H9 (cell line): ENCODE results near the gene RNGTT. TPM values are rescaled to one million over a fixed set of nuclear protein-coding genes. Genes with fewer than 3 reads are reported as not detected.

Experiments
- DNase-seq: peaks from one replicate; pipeline ENCODE4 v3.0.0-alpha.2; 2017
- H2AFZ ChIP-seq: one replicate; pipeline ENCODE4 v1.6.1; 2013; ENCODE audit warnings: mild to moderate bottlenecking, low read length, control low read depth, moderate library complexity
- H2AK5ac ChIP-seq: 2 replicates; pipeline ENCODE4 v1.6.1; 2013; ENCODE audit warnings: low read length, control low read depth, mixed read lengths; ENCODE audit not compliant: insufficient read length
- H2BK120ac ChIP-seq: one replicate; pipeline ENCODE4 v1.6.1; 2013; ENCODE audit warnings: low read depth, mild to moderate bottlenecking, low read length, control low read depth, inconsistent platforms; ENCODE audit not compliant: poor library complexity, severe bottlenecking
- H2BK12ac ChIP-seq: 2 replicates; pipeline ENCODE4 v1.6.1; 2013; ENCODE audit warnings: low read length, control low read depth, mixed read lengths, low read depth; ENCODE audit not compliant: insufficient read length
- H2BK15ac ChIP-seq: 2 replicates; pipeline ENCODE4 v1.6.1; 2013; ENCODE audit warnings: low read depth, low read length, control low read depth
- H2BK20ac ChIP-seq: one replicate; pipeline ENCODE4 v1.6.1; 2013; ENCODE audit warnings: low read depth, mild to moderate bottlenecking, low read length, control low read depth, inconsistent platforms; ENCODE audit not compliant: poor library complexity, severe bottlenecking
- H2BK5ac ChIP-seq: 2 replicates; pipeline ENCODE4 v1.6.1; 2013; ENCODE audit warnings: low read length, control low read depth, mixed read lengths; ENCODE audit not compliant: insufficient read length
- H3K14ac ChIP-seq: 2 replicates; pipeline ENCODE4 v1.6.1; 2013; ENCODE audit warnings: low read length, control low read depth; ENCODE audit not compliant: insufficient read depth
- H3K18ac ChIP-seq: 2 replicates; pipeline ENCODE4 v1.6.1; 2013; ENCODE audit warnings: low read depth, mild to moderate bottlenecking, mixed read lengths, low read length, control low read depth; ENCODE audit not compliant: insufficient read length
- H3K23ac ChIP-seq: 2 replicates; pipeline ENCODE4 v1.6.1; 2013; ENCODE audit warnings: low read length, control low read depth, mixed read lengths, low read depth; ENCODE audit not compliant: insufficient read length
- H3K23me2 ChIP-seq: 2 replicates; pipeline ENCODE4 v1.6.1; 2013; ENCODE audit warnings: low read depth, mild to moderate bottlenecking, mixed read lengths, low read length, control low read depth; ENCODE audit not compliant: insufficient read length, poor library complexity, severe bottlenecking
- H3K27ac ChIP-seq: 2 replicates; pipeline ENCODE4 v1.5.1; 2013; ENCODE audit warnings: low read length, control low read depth, mixed read lengths, low read depth; ENCODE audit not compliant: insufficient read length
- H3K27me3 ChIP-seq: 2 replicates; pipeline ENCODE4 v1.6.1; 2013; ENCODE audit warnings: low read length, control low read depth, inconsistent platforms; ENCODE audit not compliant: insufficient read depth
- H3K4ac ChIP-seq: 2 replicates; pipeline ENCODE4 v1.6.1; 2013; ENCODE audit warnings: low read depth, mild to moderate bottlenecking, control low read depth, inconsistent platforms, low read length, moderate library complexity
- H3K4me1 ChIP-seq: 2 replicates; pipeline ENCODE4 v1.6.1; 2013; ENCODE audit warnings: low read length, control low read depth, inconsistent platforms; ENCODE audit not compliant: insufficient read depth
- H3K4me2 ChIP-seq: 2 replicates; pipeline ENCODE4 v1.6.1; 2013; ENCODE audit warnings: low read length, control low read depth, mixed read lengths; ENCODE audit not compliant: insufficient read length, insufficient read depth
- H3K56ac ChIP-seq: 2 replicates; pipeline ENCODE4 v1.6.1; 2013; ENCODE audit warnings: low read depth, mild to moderate bottlenecking, mixed read lengths, low read length, control low read depth; ENCODE audit not compliant: insufficient read length
- H3K79me1 ChIP-seq: 2 replicates; pipeline ENCODE4 v1.6.1; 2013; ENCODE audit warnings: low read depth, mild to moderate bottlenecking, moderate library complexity, low read length, control low read depth, inconsistent platforms; ENCODE audit not compliant: insufficient read depth, poor library complexity, severe bottlenecking
- H3K79me2 ChIP-seq: 2 replicates; pipeline ENCODE4 v1.6.1; 2013; ENCODE audit warnings: low read length, control low read depth, inconsistent platforms; ENCODE audit not compliant: insufficient read depth
- H3K9ac ChIP-seq: 2 replicates; pipeline ENCODE4 v1.6.1; 2013; ENCODE audit warnings: low read length, control low read depth, mixed read lengths; ENCODE audit not compliant: insufficient read length; ENCODE audit errors: extremely low read depth
- H3K9me3 ChIP-seq: one replicate; pipeline ENCODE4 v1.6.1; 2013; ENCODE audit warnings: low read depth, low read length, inconsistent platforms; ENCODE audit not compliant: control insufficient read depth
- H3T11ph ChIP-seq: one replicate; pipeline ENCODE4 v1.6.1; 2013; ENCODE audit warnings: mild to moderate bottlenecking, low read length, control low read depth, inconsistent platforms
- H4K20me1 ChIP-seq: one replicate; pipeline ENCODE4 v1.6.1; 2013; ENCODE audit not compliant: control insufficient read depth, insufficient read length, insufficient read depth
- H4K5ac ChIP-seq: 2 replicates; pipeline ENCODE4 v1.6.1; 2013; ENCODE audit warnings: low read depth, mild to moderate bottlenecking, mixed read lengths, low read length, control low read depth; ENCODE audit not compliant: insufficient read length
- H4K8ac ChIP-seq: replicated peaks from 2 replicates; pipeline ENCODE4 v1.6.1; 2013; ENCODE audit warnings: low read length, control low read depth, mixed read lengths, low read depth; ENCODE audit not compliant: insufficient read length
- H4K91ac ChIP-seq: 2 replicates; pipeline ENCODE4 v1.6.1; 2013; ENCODE audit warnings: low read depth, mild to moderate bottlenecking, moderate library complexity, mixed read lengths, low read length, control low read depth; ENCODE audit not compliant: insufficient read length
- H3K27ac Mint-ChIP-seq, 3 experiments: 2 replicates in 2 of 3; 3 replicates in 1 of 3; pipeline ENCODE4 v1.8.0; 2020 to 2021; ENCODE audit warnings: mixed read lengths in 3 of 3, mild to moderate bottlenecking in 1 of 3, moderate library complexity in 1 of 3
- H3K27me3 Mint-ChIP-seq: 2 replicates; pipeline ENCODE4 v1.8.0; 2021; ENCODE audit warnings: low read depth, mild to moderate bottlenecking, moderate library complexity, mixed read lengths
- H3K36me3 Mint-ChIP-seq, 3 experiments: 2 replicates in 2 of 3; 3 replicates in 1 of 3; pipeline ENCODE4 v1.8.0; 2020 to 2021; ENCODE audit warnings: low read depth in 3 of 3, mixed read lengths in 3 of 3; ENCODE audit not compliant: insufficient read depth in 1 of 3
- H3K4me1 Mint-ChIP-seq, 2 experiments: 2 replicates each; pipeline ENCODE4 v1.8.0; 2020; ENCODE audit warnings: mixed read lengths in 2 of 2
- H3K4me3 Mint-ChIP-seq, 2 experiments: 2 replicates in 1 of 2; 3 replicates in 1 of 2; pipeline ENCODE4 v1.8.0; 2020 to 2021; ENCODE audit warnings: mild to moderate bottlenecking in 2 of 2, mixed read lengths in 2 of 2, moderate library complexity in 1 of 2
- H3K9me3 Mint-ChIP-seq, 2 experiments: 2 replicates in 1 of 2; 3 replicates in 1 of 2; pipeline ENCODE4 v1.8.0; 2020; ENCODE audit warnings: mild to moderate bottlenecking in 2 of 2, mixed read lengths in 2 of 2, moderate library complexity in 1 of 2
- CTCF ChIP-seq: fragments of 200-600 bp; sonication (generic); conservative IDR thresholded peaks from 3 replicates; pipeline ENCODE4 v1.8.0; 2021; ENCODE audit warnings: antibody characterized with exemption, mild to moderate bottlenecking
- total RNA-seq: library from RNA; stranded (reverse); gene quantifications from 2 replicates; pipeline ENCODE4 v1.2.1, GENCODE V29; 2021

RNGTT gene
- total RNA-seq, 1 experiment from 2014 or later: 20.5 TPM

- H3K14ac ChIP-seq: no peak overlapping the region
- H4K91ac ChIP-seq: no peak overlapping the region
- no peak overlapping the region for H2BK5ac ChIP-seq
- no peak overlapping the region for H3K56ac ChIP-seq
- Mint-ChIP-seq H3K27me3 (no peaks in the 10 kb centered on the region), H3K9me3 (no peaks in the 10 kb centered on the region), H3K36me3 (no peaks in the 10 kb centered on the region), H3K27ac (no peak overlapping the region), H3K4me3 (no peak overlapping the region), H3K4me1 (no peaks in the 10 kb centered on the region)
- no peak overlapping the region for H3K23ac ChIP-seq
- DNase-seq: no peak
- H2BK120ac ChIP-seq: no peak overlapping the region
- TF ChIP-seq CTCF: no peak
- H4K20me1 ChIP-seq: no peaks in the 10 kb centered on the region
- no peak overlapping the region for H2BK12ac ChIP-seq
- H3K9ac ChIP-seq: no peak overlapping the region
- no peak overlapping the region for H3K4ac ChIP-seq
- no peak overlapping the region for H2BK15ac ChIP-seq
- no peak overlapping the region for H3K4me2 ChIP-seq
- no peak overlapping the region for H3K18ac ChIP-seq
- no peak overlapping the region for H4K5ac ChIP-seq
- no peaks in the 10 kb centered on the region for H3K23me2 ChIP-seq
- H2AK5ac ChIP-seq: no peak overlapping the region
- no peak overlapping the region for H3K27ac ChIP-seq
- no peaks in the 10 kb centered on the region for H3K27me3 ChIP-seq
- no peaks in the 10 kb centered on the region for H3K79me1 ChIP-seq
- H3T11ph ChIP-seq: no peak overlapping the region
- H4K8ac ChIP-seq: no peak overlapping the region
- no peak overlapping the region for H2AFZ ChIP-seq
- H2BK20ac ChIP-seq: no peak overlapping the region
- H3K9me3 ChIP-seq: no peaks in the 10 kb centered on the region
- H3K4me1 ChIP-seq: no peaks in the 10 kb centered on the region
- H3K79me2 ChIP-seq: no peaks in the 10 kb centered on the region
These were observed 110.6 kb downstream of the RNGTT start for GRCh38 chr6:88852775-88853174.
